Measurements from ENCODE around the gene ITGB7.
A peak's percentile ranks its signal among the peaks of the same experiment; 100 is the strongest.

Gene ITGB7

DNA sequence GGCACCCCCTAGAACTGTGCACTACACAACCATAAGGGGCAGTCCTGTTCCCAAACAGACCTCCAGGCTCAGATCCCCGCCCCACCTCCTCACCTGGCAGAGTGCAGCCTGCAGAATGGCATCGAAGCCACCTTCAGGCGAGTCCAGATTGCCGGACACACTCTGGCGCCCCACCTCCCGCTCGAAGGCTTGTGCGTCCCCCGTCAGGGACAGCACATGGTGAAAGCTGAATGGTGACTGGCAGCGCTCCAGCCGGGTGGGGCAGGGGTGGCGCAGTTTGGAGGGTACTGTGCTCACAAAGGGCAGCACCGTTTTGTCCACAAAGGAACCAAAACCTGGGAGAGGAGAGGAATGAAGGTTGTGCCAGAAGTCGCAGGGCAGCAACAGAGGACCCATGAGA lies 10.6 kb downstream of the ITGB7 start:
- no peak for DNase-seq (ENCODE audit: low spot score)

DNA sequence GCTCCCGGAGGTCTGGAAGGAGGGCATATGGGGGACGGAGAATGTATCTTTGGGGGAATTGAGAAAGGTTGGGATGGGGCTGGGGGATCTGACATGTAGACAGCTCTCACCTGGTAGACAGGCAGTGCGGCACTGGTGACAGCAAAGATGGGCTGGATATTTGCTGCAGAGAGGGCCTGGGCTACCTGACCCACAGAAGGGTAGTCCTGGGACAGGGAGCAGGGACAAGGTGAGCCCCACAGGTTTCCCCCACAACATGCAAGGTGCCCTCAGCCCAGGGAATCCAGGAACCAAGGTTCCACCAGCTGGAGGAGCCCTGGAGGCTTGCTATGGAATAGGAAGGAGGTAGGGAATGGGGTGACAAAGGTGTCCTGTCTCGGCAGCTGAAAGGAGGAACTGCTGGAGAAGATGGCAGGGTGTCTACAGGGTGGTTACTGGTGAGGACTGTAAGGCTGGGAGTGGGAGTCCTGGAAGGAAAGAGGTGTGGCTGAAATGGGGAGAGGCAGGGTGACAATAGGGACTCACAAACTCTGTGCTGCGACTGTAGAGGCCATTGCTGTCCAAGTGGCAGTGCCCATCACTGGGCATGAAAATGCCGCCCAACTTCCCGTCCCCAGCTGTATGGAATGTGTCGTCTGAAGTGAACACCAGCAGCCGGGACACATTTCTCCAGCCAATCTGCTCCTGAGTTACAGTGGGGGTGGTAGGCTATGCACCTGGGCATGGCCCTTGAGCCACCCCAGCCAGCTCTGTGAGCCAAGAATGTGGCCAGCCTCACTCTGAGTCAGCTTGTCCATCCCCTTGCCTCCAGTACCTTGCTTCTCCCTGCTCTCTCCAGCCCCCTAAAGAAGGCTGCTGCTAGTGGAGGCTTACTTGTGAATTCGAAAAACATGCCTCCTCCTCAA lies 11.3 kb downstream of the ITGB7 start:
- DNase-seq (ENCODE audit: low spot score) = no peak

DNA sequence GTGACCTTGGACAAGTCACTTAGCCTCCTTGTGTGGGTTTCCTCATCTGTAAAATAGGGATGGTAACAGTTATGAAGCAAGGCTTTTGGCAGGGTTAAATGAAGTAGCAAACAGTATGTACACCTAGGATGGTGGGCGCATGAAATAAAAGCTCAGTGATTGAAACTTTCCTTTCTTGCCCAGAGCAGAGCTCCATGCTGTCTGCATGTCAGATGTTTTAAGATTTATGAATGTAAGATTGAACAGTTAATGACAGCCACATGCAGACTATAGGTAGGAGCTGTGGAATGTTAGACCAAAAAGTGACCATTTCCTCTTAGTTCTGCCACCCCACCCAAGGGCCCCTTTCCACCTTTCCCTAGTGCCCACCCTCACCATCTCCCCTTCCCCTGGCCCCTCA lies 12.1 kb downstream of the ITGB7 start:
- DNase-seq (ENCODE audit: low spot score) = no peak

DNA sequence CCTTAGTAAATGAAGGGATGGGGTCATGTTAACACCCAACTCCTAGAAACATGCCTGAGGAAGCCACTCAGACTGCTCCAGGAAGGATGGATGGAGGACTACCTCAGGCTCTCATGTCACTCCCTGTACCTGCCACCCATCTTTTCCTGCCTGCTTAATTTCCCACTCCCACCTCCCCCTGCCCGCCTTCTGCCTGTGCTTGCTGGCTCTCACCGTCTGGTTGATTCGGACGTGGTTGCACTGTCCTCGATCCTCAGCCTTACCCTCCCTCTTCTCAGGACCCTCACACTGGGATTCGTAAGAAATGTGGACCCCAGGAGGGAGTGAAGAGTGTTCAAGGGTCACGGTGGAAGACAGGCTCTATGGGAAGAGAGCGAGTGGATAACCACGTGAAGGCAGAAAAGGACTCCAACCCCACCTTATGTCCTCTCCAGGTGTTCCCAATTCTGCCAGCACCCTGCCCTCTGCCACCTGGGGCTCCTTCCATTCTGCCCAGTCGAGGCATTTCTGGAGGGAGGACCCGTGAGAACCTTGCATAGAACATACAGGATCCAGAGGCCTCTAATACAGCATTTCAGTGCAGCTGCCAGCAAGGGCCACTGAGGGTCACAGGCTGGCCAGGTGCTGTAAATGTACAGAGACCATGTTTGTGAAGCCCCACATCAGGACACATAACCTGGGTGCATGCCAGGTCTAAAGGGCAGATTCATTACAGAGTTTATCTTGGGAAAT lies 12.9 kb downstream of the ITGB7 start:
- DNase-seq (ENCODE audit: low spot score) = no peak

DNA sequence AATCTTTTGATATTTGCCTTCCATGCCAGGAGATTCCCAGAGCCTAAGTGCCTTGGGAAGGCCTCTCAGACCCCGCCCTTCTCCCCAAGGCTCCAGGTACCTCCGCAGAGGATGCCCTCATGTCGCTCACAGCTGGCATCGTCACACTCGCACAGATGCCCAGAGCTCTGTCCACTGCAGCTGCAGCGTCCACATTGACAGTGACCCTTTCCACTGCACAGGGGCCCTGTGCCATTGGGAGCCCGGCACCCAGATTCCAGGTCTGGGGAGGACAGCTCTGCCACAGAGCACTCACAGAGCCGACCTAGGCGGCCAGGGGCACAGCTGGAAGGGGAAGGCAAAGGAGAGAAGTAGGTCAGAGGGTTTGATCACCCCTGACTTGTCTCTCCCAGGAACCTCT lies 14.0 kb downstream of the ITGB7 start:
- DNase-seq (ENCODE audit: low spot score) = no peak

DNA sequence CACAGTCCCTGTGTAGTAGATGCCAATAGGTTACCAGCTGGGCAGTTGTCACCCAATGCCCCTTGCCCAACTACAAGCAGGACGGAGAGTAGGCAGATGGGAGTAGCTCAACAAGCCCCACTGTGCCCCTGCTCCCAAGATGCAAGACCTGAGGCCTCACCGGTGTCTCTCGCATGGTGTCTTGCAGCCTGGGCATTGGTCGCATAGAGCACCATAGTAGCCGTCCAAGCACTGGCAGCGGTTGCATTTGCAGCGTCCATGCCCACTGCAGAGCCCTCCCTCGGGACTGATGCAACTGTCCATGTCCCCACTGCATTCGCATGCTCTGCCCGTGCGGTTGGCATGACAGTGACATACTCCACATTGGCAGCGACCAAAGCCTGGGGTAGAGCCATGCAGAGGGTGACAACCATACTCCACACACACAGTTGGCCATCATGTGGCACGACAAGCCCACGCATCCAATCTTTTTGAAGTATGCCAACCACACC lies 14.5 kb downstream of the ITGB7 start:
- DNase-seq (ENCODE audit: low spot score) = no peak

DNA sequence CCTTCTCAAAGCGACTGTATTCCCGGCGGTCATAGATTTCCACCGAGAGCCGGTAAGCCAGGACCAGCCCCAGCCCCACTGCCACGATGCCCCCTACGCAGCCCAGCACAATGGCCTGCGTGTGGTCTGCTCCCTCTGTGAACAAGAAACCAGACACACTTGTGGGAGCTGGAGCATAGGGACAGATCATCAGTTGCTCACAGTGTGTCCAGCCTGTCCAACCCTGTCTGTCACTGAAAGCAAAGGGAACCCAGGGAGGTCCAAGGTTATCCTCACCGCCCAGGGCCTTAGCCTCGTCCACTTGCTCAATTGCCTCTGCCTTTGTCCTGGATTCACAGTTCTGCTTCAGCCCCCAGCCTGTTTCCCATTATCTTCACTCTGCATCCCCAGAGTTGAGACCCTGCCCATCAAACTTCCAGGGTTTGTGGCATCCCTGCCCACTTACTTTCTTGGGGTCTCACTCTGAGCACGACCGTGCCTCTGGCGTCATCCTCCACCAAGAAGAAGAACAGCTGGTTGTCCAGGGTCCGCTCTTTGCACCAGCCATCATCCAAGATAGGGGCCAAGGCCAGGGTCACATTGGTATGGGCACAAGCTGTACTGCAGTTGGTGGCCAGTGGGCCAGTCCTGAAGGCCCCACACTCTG lies 15.0 kb downstream of the ITGB7 start:
- no peak for DNase-seq (ENCODE audit: low spot score)

DNA sequence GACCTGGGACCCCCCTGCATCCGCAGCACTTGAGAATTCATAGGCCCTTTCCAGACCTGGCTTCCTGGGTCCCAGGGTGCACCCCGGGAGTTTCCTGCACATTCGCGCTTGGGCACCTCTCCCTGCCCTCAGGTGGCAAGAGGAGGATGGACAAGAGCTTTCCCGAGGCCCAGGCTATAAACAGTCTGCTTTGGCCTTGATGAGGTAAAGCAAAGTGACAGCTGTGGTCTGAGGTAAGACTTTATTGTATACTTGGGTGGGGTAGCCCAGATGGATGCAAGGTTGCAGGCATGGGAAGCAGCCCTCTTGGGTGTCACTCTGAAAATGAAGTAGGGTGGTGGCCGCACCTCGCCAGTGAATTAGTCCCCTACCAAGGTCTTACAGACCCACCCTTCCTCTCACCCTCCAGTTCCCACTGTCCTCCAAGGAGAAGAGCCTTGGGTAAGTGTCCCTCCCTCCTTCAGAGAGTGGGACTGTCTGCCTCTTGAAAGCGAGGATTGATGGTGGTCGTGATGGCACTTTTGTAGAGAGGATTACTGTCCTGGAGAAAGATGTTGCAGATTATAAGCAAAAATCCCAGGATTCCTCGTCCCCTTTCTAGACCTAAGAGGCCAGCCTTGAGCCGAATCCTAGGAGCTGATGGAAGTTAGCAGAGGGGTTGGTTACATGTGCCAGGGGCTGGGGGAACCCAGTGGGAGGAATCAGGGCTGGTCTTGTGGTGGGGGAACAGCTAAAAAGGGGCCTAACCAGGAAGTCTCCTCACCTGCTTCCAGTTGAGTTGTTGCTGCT lies 15.8 kb downstream of the ITGB7 start:
- no peak for DNase-seq (ENCODE audit: low spot score)

DNA sequence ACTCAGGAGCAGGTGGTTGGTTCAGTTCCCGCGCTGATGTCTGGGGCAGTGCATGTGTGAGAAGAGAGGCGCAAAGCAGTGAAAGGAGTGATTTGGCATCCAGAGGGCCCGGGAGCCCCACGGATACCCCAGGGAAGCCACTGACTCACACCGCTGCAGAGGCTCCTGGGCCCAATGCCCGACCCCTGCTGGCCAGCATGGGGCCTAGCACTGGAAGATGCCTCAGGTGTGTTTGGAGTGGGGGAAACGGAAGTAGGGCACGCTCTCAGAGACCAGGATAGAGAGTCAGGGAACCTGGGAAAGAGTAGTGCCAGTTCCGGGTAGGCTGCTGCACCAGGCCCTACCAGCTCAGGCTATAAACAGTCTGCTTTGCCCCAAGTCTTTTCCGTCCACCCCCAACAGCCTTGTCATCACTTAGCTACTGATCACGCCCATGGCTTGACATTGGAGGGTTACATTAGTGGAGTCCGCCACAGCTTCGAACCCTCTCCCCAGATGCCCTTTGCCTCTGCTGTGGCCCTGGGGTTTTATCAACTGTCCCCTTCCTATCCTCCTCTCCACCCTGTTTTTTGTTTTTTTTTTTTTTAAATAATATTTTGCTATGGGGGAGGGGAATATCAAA lies 16.8 kb downstream of the ITGB7 start:
- DNase-seq (ENCODE audit: low spot score) = peak; percentile 94

DNA sequence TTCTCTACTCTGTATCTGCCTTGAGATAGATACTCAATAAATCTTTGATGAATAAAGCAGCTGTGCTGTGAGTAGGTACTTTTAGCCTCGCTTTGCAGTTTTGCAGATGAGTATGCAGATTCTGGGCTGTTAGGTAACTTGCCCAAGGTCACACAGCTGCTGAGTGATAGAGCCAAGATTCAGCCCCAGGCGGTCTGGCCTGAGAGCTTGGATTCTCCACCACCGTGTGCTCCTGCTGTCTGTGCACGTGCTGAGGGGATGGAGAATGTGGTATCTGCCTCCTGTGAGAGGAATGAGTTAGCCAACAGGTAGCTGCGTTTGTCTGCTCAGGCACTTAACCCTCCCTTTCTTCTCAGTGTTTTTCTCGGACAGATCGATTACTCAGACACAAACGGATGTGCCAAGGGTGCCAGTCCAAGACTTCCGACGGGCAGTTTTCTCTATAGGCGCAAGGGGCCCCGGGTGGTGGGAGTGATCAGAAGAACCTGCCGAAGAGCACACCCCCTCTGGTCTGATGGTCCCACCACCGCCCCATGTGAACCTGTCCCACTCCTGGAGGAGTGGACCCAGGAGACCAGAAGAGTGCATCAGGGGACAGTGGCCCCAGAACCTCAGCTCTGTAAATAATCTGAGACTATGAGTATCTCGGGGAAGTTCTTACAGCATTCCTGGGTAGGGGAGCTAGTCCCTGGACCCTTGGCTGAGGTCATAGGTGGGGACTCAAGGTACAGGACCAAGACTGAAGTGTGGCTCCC lies 19.7 kb downstream of the ITGB7 start:
- DNase-seq (ENCODE audit: low spot score) = no peak

DNA sequence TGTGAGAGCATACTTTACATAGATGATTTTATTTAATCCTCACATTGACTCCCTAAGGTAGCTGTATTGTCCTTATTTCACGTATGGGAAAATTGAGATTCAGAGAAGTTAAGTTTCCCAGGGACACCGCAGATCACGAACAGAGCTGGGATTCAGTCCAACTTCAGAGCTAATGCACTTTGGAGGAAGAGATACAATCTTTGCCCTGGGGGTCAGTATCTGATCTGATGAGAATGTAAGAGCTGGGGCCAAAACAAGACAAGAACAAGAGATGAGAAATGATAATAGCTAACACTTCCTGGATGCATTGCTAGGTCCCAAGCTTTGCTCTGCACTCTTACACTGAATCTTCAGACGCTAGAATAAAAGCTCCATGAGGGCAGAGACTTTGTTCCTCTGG lies 20.3 kb downstream of the ITGB7 start:
- no peak for DNase-seq (ENCODE audit: low spot score)

DNA sequence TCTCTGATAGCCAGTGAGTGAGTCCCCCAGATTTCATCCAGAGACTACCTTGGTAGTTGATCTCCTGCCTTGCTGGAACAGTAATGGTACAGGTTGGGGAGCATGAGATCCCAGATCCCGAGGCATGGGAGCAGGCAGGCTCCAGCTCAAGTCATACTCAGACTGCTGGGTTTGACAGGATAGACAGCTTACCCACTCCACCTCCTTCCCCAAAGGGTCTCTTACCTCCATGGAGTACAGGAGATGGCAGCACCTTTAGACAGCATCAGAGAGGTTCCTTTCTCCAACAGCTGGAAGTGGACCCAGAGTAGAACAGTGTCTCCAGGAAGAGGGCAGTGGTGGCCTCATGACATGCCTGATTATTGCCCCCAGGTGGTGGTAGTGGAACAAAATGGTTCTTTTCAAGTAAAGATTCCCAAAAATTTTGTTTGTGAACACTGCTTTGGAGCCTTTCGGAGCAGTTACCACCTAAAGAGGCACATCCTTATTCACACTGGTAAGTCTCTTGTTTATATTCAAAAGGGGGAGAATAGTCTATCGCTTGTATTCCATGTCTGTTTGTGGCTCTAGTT lies 21.4 kb downstream of the ITGB7 start:
- DNase-seq (ENCODE audit: low spot score) = no peak

DNA sequence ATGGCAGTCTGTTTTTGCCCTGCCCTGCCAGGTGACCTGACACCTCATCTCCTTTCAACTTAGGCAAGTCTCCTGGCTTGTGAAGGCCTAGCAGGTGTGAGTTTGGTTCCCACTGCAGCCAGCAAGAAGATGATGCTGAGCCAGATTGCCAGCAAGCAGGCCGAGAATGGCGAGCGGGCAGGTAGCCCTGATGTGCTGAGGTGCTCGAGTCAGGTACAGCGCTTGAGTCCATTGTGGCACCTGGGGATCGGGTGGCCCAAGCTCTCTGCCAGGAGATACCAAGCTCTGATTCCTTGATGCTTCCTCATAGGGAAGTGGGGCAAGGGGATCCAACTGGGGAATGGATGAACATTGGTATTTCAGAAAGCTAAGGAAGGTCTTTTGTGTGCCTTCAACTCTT lies 22.2 kb downstream of the ITGB7 start:
- DNase-seq (ENCODE audit: low spot score) = no peak

DNA sequence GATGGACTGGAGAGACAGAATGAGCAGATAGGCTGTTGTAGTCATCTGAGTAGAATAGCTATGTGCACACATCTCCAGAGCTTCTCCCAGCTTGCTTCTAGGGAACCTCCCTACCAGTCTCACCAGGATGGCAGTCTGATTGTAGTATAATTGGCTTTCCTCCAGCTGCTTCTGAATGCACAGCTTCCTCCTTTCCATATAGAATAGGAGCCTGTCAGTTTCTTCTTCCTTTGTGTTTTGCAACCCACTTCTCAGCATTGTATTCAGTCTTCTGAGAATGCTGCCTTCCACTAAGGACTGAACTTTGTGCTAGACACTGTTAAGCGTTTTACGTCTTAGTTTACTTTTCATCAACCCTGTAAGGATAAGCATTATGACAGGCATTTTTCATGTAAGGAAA lies 24.1 kb downstream of the ITGB7 start:
- DNase-seq (ENCODE audit: low spot score) = no peak

DNA sequence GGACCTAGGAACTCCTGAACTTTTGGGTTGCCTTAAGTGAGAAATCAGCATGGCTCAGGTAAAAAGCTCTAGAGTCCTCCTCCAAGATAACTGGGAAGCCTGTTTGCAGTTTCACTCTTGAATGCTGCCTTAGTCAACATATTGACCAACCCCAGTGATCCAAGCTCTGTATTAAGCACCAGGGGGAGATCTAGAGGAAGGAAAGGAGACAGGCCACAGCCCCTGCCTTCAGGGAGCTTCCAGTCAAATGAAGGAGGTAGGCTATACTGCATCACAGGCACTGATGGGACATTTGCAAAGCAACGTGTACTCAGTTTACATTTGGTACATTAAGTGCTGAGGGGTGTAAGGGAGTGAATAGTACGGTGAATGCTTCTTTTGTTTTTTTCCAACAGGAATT lies 25.1 kb downstream of the ITGB7 start:
- DNase-seq (ENCODE audit: low spot score) = no peak

DNA sequence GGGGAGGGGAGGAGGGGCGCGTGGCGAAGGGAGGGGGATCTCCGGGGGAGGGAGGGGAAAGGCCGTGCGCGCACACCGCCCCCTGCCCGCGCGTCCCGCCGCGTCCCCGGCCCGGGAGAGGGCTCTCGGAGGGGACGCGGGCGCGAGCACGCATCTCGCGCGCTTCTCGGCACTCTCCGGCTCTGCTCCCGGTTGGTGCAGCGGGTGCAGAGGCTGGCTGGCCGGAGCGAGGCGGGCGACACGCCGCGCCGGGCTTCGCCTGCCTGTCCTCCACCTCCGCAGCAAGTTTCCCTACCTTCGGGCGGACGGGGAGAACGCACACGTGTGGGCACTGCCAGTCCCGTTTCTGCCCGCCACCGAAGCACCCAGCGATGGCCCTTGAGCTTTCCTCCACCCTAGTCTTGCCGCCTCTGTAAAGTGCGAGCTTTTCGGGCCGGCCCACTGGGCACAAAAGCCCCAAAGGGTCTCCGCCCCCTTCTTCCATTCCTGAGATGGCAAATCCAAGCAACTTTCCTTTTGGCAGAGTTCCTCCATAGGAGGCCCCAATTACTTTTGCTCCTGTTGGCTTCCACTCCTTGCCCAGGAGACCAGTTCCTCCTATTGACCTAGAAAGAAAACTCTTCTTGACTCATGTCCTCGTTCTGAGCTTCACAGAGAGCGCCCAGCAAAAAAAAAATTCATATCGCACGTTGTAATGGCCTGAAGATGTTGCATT lies 26.0 kb downstream of the ITGB7 start:
- peak; percentile 95 for DNase-seq (ENCODE audit: low spot score)

DNA sequence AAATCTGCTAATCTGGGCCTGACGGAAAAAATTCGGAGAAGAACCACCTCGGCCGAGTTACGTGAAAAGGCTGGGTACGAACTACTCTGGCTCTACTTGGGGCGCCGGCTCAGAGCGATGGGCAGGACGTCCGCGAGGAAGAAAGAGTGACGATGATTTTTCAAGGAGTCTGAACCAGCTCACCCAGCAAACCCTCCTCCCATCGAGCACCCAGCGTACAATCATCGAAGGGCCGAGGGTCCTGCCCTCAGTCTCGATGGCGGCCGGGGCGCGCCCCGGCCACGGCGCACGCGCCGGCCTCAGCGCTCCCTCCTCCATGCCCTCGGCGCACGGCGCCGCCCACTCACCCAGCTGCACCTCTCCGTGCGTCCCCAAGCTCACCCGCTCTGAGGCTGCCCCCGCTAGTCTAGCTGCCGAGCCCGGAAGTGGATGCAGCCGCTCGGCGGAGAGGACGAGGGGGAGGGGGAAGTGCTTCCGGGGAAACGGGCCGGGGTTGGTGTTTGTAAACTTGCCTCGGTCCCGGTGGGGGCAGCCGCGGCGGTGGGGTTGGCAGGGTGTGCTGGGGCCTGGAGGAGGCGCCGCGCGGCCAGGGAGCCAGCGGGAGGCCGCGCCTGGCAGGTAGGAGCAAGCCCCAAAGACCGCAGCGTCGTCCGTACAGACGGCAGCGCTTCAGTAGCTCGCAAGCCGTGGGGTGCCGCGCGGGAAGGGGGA lies 26.7 kb downstream of the ITGB7 start, which contains the start of the genes CSAD and ZNF740:
Gene CSAD (minus strand): TSS at position 706 of the 711 bp plus-strand sequence. CDS start 7,455 bp downstream, outside the sequence.
Gene ZNF740 (plus strand): TSS at position 503 of the 711 bp plus-strand sequence. CDS start 1,262 bp downstream, outside the sequence.
- peak; percentile 98 for DNase-seq (ENCODE audit: low spot score)

DNA sequence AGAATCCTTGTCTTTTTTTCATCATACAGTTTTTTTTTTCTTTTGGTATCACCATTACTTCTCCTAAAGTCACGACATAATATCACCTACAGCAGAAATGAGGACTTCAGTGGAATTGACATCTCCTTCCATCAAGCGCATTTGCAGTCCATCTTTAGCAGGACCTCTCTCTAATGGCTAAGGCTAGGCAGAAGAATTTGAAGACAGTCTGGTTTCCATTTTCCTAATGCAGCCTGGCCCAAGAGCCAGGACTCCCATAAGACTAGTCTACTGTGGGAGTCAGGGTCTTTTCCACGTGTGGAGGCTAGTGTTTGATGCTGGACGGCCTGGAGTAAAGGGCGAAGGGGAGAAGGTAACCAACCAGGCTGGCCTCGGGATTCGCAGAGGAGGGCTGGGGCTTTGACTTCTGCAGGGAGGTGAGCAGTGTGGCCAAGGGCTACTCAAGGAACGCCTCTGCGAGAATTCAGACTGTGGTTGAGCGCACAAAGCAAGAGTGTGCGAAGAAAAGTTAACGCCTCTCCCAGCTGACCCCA lies 27.3 kb downstream of the ITGB7 start:
- DNase-seq (ENCODE audit: low spot score) = no peak
